HG03558 (cell line): ENCODE measurements around the gene MRPL4.

Experiments used
- ATAC-seq: cut with Tn5 transposase; IDR thresholded peaks from one replicate; pipeline ENCODE4 v1.9.1; 2021; ENCODE audit warnings: moderate number of reproducible peaks; ENCODE audit not compliant: unreplicated experiment; ENCODE audit errors: extremely low read depth

MRPL4 gene

DNA sequence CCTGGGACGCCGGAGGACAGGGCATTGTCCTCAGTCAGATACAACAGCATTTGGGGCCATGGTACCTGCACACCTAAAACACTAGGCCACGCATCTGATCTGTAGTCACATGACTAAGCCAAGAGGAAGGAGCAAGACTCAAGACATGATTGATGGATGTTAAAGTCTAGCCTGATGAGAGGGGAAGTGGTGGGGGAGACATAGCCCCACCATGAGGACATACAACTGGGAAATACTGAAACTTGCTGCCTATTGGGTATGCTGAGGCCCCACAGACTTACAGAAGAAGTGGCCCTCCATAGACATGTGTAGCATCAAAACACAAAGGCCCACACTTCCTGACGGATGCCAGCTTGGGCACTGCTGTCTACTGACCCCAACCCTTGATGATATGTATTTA lies 33.4 kb downstream of the MRPL4 start:
- no peak for ATAC-seq

DNA sequence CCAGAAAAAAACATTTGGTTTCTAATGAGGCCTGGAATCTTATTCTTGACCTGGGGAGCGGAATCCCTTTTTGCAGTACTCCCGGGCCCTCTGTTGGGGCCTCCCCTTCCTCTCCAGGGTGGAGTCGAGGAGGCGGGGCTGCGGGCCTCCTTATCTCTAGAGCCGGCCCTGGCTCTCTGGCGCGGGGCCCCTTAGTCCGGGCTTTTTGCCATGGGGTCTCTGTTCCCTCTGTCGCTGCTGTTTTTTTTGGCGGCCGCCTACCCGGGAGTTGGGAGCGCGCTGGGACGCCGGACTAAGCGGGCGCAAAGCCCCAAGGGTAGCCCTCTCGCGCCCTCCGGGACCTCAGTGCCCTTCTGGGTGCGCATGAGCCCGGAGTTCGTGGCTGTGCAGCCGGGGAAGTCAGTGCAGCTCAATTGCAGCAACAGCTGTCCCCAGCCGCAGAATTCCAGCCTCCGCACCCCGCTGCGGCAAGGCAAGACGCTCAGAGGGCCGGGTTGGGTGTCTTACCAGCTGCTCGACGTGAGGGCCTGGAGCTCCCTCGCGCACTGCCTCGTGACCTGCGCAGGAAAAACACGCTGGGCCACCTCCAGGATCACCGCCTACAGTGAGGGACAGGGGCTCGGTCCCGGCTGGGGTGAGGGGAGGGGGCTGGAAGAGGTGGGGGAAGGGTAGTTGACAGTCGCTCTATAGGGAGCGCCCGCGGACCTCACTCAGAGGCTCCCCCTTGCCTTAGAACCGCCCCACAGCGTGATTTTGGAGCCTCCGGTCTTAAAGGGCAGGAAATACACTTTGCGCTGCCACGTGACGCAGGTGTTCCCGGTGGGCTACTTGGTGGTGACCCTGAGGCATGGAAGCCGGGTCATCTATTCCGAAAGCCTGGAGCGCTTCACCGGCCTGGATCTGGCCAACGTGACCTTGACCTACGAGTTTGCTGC lies 35.1 kb downstream of the MRPL4 start, which contains the start of gene ICAM4:
TSS of gene ICAM4 (plus strand) at position 153 of the 935 bp plus-strand sequence. CDS start at position 211, 58 bp downstream.
- no peak for ATAC-seq

DNA sequence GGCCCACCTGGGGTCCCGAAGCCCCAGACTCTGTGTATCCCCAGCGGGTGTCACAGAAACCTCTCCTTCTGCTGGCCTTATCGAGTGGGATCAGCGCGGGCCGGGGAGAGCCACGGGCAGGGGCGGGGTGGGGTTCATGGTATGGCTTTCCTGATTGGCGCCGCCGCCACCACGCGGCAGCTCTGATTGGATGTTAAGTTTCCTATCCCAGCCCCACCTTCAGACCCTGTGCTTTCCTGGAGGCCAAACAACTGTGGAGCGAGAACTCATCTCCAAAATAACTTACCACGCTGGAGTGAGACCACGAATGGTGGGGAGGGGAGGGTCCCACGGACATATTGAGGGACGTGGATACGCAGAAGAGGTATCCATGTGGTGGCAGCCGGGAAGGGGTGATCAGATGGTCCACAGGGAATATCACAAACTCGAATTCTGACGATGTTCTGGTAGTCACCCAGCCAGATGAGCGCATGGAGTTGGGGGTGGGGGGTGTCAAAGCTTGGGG lies 36.7 kb downstream of the MRPL4 start:
- no peak for ATAC-seq

DNA sequence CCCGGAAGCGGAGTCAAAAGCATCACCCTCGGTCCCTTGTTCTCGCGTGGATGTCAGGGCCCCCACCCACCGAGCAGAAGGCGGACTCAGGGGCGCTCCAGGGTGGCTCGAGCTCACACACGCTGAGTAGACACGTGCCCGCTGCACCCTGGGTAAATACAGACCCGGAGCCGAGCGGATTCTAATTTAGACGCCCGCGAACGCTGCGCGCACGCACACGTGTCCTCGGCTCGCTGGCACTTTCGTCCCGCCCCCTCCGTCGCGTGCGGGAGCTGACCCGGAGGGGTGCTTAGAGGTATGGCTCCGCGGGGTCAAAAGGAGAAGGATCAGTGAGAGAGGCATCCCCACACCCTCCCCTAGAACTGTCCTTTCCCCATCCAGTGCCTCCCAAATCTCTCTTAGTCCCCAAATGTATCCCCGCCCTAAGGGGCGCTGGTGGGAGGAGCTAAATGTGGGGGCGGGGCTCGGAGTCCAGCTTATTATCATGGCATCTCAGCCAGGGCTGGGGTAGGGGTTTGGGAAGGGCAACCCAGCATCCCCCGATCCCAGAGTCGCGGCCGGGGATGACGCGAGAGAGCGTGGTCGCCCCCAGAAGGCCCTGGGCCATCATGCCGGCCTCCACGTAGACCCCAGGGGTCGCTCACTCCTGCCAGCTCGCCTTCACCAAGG lies 37.3 kb downstream of the MRPL4 start:
- no peak for ATAC-seq

DNA sequence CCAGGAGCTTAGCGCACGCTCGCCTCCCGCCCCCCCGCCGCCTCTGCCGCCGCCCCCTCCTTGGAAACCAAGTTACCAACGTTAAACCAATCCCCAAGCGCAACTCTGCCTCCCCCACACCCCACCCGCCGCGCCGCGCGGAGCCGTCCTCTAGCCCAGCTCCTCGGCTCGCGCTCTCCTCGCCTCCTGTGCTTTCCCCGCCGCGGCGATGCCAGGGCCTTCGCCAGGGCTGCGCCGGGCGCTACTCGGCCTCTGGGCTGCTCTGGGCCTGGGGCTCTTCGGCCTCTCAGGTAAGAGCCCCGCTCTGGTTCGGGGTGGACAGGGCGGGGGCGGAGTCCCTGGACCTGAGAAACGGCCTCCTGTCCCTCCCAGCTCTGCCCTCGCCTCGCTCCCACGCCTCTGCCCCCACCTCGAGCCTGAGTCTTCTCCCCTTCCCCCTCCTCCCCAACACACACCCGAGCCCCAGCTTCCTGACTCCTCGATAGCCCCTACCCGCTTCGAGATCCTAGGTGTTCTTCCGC lies 37.9 kb downstream of the MRPL4 start, which contains the start of gene ICAM5:
TSS of gene ICAM5 (plus strand) at position 117 of the 521 bp plus-strand sequence. CDS start at position 209, 92 bp downstream.
- ATAC-seq: no peak

DNA sequence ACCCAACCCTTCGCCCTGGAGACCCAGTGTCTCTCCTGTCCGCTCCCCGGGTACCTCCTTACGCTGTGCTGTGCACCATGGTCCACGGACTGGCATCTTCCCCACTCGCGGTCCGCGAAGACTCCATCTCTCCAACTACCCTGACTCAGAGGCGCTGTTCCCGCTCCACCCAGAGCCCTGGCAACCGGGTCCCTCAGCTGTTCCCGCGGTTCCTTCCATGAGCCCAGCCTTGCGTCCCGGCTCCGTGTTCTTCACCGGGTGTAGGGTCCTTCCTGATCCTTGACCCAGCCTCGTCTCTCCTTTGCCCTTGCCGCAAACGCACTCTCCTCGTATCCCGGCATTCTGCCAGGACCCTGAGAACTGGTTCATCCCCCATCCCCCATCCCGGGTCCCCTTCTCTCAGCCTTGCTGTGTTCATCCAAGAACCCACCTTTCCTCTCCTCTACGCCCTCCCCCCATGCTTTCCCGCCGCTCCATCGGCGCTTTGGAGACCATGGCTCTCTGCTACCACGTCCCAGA lies 38.4 kb downstream of the MRPL4 start:
- no peak for ATAC-seq

DNA sequence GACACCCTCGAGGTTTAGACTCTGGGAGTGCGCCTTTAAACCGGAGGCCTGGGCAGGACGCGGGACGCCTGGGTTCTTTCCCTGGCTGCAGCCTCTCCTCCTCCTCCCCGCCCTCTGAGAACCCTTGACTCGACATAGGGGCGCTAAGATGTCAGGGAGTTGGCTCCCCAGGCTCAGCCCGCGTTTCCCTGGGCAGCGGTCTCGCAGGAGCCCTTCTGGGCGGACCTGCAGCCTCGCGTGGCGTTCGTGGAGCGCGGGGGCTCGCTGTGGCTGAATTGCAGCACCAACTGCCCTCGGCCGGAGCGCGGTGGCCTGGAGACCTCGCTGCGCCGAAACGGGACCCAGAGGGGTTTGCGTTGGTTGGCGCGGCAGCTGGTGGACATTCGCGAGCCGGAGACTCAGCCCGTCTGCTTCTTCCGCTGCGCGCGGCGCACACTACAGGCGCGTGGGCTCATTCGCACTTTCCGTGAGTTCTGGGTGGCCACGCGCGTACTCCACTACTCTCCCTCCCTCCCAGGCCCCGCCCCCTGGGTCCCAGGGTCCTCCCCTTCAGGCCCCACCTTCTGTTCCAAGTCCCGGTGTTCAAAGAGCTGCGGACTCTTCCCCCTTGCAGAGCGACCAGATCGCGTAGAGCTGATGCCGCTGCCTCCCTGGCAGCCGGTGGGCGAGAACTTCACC lies 39.0 kb downstream of the MRPL4 start:
- no peak for ATAC-seq

DNA sequence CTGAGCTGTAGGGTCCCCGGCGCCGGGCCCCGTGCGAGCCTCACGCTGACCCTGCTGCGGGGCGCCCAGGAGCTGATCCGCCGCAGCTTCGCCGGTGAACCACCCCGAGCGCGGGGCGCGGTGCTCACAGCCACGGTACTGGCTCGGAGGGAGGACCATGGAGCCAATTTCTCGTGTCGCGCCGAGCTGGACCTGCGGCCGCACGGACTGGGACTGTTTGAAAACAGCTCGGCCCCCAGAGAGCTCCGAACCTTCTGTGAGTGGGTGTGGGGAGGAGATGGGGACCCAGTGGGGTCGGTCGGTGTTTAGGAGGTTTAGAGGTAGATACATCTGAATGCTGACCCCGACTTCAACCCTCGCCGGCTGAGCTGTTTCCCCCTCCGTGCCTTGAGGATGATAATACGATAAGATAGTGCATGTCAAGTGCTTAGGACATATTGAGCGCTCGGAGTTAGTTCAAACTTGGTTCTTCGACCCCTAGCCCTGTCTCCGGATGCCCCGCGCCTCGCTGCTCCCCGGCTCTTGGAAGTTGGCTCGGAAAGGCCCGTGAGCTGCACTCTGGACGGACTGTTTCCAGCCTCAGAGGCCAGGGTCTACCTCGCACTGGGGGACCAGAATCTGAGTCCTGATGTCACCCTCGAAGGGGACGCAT lies 39.7 kb downstream of the MRPL4 start:
- no peak for ATAC-seq

DNA sequence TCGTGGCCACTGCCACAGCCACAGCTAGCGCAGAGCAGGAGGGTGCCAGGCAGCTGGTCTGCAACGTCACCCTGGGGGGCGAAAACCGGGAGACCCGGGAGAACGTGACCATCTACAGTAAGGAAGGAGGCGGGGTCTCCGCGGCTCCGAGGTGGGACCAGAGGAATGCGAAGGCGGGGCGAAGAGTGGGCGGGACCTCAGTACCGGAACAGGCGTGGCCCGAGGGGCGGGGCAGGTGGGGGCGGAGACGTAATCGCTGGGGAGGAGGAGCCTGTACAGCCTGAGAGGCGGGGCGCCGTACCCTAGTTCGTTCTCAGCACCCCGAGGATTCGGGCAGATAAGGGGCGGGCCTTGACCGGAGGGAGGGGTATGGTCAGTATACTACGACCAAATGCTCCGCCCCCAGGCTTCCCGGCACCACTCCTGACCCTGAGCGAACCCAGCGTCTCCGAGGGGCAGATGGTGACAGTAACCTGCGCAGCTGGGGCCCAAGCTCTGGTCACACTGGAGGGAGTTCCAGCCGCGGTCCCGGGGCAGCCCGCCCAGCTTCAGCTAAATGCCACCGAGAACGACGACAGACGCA lies 40.3 kb downstream of the MRPL4 start:
- no peak for ATAC-seq

DNA sequence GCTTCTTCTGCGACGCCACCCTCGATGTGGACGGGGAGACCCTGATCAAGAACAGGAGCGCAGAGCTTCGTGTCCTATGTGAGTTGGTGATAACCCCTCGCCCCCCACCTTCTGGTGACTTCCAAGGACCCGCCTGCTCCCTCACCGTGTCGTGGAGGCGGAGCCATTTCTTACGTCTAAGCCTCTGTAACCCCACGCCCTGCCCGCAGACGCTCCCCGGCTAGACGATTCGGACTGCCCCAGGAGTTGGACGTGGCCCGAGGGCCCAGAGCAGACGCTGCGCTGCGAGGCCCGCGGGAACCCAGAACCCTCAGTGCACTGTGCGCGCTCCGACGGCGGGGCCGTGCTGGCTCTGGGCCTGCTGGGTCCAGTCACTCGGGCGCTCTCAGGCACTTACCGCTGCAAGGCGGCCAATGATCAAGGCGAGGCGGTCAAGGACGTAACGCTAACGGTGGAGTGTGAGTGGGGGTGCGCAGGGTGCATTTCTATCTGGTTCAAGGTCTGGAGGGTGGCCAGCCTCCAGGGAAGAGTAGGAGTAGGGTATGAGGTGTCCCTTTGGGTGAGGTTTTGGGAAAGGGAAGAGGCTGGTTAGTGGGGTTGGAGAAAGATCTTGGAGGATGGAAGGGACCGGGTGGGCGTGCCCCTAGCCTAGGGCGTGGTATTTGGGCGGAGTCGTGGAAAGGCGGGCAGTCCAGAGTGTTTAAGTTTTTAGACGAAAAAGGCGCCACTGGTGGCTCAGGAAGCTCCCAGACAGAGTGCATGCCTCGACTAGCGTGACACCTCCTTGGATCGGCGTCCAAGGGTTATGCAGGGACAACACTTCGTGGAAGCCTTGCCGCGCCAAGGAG lies 41.0 kb downstream of the MRPL4 start:
- ATAC-seq: no peak

DNA sequence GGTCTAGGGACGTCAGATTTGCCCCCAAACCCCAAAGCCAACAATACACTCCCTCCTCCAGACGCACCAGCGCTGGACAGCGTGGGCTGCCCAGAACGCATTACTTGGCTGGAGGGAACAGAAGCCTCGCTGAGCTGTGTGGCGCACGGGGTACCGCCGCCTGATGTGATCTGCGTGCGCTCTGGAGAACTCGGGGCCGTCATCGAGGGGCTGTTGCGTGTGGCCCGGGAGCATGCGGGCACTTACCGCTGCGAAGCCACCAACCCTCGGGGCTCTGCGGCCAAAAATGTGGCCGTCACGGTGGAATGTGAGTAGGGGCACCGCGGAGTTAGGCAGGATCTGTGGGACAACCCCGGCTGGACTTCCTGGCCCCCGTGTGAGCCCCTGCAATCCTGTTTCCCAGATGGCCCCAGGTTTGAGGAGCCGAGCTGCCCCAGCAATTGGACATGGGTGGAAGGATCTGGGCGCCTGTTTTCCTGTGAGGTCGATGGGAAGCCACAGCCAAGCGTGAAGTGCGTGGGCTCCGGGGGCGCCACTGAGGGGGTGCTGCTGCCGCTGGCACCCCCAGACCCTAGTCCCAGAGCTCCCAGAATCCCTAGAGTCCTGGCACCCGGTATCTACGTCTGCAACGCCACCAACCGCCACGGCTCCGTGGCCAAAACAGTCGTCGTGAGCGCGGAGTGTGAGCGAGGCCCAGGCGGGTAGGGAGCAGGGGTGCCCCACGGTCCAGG lies 41.8 kb downstream of the MRPL4 start:
- ATAC-seq: no peak

DNA sequence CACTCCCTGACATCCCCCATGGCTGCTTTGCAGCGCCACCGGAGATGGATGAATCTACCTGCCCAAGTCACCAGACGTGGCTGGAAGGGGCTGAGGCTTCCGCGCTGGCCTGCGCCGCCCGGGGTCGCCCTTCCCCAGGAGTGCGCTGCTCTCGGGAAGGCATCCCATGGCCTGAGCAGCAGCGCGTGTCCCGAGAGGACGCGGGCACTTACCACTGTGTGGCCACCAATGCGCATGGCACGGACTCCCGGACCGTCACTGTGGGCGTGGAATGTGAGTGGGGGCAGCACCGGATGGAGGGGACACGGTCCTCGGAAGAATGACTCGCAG lies 42.3 kb downstream of the MRPL4 start:
- no peak for ATAC-seq

DNA sequence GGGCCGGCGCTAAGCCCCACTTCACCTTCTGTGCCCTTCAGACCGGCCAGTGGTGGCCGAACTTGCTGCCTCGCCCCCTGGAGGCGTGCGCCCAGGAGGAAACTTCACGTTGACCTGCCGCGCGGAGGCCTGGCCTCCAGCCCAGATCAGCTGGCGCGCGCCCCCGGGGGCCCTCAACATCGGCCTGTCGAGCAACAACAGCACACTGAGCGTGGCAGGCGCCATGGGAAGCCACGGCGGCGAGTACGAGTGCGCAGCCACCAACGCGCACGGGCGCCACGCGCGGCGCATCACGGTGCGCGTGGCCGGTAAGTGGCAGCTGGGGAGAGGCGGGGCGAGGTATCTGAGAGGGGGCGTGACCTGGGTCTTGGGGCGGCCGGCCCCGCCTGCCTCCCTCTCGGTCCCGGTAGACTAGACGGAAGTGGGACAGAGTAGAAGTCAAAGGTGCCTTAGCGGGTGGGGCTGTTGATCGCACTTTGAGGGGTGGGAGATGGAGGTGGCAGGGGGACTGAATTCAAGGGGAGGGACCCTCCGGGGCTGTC lies 43.4 kb downstream of the MRPL4 start:
- ATAC-seq: no peak

DNA sequence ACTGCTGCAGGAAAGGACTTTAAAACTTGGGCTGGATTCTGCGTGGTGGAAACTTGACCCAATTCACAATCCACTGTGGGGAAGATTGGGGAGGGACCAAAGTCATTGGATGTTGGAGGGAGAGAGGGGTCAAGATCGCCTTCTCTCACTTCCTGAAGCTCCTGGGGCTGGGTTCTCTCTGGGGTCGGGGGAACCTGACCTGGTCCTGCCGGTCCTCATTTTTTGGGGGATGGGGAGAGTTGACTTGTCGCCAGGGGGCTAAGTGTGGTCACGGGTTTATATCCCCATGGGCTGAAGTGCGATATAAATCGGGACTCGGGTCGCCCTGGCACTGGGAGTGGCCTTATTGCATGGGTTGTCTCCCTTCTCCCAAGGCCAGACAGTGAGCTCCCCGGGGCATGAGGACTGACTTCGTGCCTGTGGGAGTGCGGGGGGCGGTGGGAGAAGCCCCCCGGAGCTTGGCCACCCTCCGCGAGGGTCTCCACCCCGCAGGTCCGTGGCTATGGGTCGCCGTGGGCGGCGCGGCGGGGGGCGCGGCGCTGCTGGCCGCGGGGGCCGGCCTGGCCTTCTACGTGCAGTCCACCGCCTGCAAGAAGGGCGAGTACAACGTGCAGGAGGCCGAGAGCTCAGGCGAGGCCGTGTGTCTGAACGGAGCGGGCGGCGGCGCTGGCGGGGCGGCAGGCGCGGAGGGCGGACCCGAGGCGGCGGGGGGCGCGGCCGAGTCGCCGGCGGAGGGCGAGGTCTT lies 44.0 kb downstream of the MRPL4 start:
- no peak for ATAC-seq

DNA sequence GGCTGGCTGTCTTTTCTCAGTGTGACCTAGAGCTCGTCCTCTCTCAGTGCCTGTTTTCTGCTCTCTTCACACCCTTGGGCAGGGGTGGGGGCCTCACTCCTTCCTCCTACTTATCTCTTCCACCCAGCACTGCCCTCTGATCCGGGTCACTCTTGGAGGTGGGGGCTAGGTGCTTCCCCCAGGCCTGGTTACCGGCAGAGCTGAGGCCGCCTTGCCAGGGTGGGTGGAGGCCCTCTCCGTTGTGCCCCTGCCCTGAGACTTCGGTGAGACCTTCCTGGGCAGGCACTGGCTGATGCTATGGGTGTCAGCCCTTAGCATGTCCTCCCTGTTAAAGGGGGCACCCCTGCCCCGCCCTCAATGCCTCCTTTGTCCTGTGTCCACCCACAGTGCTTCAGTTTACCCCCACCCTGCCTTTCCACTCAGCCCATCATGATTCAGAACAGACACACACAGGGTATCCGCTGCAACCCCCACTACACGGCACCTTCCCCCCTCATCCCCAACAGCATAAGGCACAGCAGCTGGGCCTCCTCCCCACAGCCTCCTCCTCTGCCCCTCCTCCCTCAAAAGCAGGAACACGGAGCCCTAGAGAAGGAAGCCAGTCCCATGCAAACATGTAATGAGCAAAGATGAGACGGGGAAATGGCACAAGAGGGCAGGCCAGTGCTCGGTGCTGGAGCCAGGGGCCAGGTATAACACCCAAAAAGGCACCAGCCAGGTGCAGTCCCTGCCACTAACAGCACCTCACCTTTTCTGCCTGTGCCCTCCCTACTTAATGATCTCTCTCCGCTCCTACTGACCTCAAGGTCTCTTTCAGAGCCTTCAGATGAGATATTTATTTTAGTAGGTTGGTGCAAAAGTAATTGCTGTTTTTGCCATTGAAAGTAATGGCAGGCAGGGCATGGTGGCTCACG lies 47.8 kb downstream of the MRPL4 start:
- no peak for ATAC-seq
